Neural cell (in vitro differentiated cells): Measurements from ENCODE around the gene TRAF3.

Experiments
- EP300 ChIP-seq: fragments of 450-650 bp; conservative IDR thresholded peaks from 2 replicates; pipeline ENCODE4 v1.6.1; 2014; ENCODE audit warnings: antibody characterized with exemption, mild to moderate bottlenecking, moderate library complexity; ENCODE audit not compliant: poor library complexity, severe bottlenecking
- EZH2 ChIP-seq: fragments of 200-600, 300-800 bp; shearing (Covaris generic), sonication (generic); IDR thresholded peaks from 2 replicates; pipeline ENCODE4 v1.6.1; 2014; ENCODE audit warnings: antibody characterized with exemption, low read length, borderline replicate concordance, mild to moderate bottlenecking; ENCODE audit not compliant: insufficient read depth, poor library complexity, severe bottlenecking
- MXI1 ChIP-seq: fragments of 450-650 bp; conservative IDR thresholded peaks from 2 replicates; pipeline ENCODE4 v1.6.1; 2014; ENCODE audit warnings: antibody characterized with exemption, mild to moderate bottlenecking; ENCODE audit not compliant: poor library complexity, severe bottlenecking
- POLR2AphosphoS5 ChIP-seq: IDR thresholded peaks from 2 replicates; pipeline ENCODE4 v1.6.1; 2012
- RAD21 ChIP-seq: fragments of 450-650 bp; conservative IDR thresholded peaks from 2 replicates; pipeline ENCODE4 v1.6.1; 2014; ENCODE audit warnings: antibody characterized with exemption, mild to moderate bottlenecking, moderate library complexity
- REST ChIP-seq: IDR thresholded peaks from 2 replicates; pipeline ENCODE4 v1.6.1; 2012; ENCODE audit warnings: borderline replicate concordance
- SMC3 ChIP-seq: fragments of 450-650 bp; conservative IDR thresholded peaks from 2 replicates; pipeline ENCODE4 v1.6.1; 2014; ENCODE audit warnings: antibody characterized with exemption, mild to moderate bottlenecking, moderate library complexity; ENCODE audit not compliant: poor library complexity
- TAF1 ChIP-seq: IDR thresholded peaks from 2 replicates; pipeline ENCODE4 v1.6.1; 2012; ENCODE audit warnings: low read depth
- TF ChIP-seq, protein P1 (sequence below): fragments of 450-650 bp; IDR thresholded peaks from 2 replicates; pipeline ENCODE4 v1.5.1; 2014; ENCODE audit warnings: antibody characterized with exemption, mild to moderate bottlenecking, moderate library complexity; ENCODE audit not compliant: poor library complexity, severe bottlenecking

DNA sequence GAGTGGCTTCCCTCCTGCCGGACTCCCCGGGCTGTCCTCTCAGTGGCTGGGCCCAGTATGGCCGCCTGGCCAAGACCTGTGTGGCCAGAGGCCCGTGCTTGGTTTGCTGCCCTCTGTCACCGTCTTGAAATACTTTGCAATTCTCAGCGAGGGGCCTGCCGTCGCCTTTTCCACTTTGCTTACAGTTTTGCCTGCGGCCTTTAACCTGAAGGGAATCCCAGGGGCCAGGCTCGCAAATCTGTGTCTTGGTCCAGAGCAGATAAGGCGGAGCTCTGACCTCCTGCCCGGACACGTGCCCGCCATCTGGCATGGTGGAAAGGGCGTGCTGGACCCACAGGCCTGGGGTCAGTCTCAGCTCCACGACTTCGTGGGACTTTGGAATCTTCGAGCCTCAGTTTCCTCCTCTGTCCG is 134.3 kb downstream of the TRAF3 start:
- TF ChIP-seq EP300 (no peak), EZH2 (no peak), RAD21 (no peak), REST (no peak), SMC3 (no peak), POLR2AphosphoS5 (no peak), MXI1 (no peak), TAF1 (no peak)
- TF ChIP-seq, protein P1, sequence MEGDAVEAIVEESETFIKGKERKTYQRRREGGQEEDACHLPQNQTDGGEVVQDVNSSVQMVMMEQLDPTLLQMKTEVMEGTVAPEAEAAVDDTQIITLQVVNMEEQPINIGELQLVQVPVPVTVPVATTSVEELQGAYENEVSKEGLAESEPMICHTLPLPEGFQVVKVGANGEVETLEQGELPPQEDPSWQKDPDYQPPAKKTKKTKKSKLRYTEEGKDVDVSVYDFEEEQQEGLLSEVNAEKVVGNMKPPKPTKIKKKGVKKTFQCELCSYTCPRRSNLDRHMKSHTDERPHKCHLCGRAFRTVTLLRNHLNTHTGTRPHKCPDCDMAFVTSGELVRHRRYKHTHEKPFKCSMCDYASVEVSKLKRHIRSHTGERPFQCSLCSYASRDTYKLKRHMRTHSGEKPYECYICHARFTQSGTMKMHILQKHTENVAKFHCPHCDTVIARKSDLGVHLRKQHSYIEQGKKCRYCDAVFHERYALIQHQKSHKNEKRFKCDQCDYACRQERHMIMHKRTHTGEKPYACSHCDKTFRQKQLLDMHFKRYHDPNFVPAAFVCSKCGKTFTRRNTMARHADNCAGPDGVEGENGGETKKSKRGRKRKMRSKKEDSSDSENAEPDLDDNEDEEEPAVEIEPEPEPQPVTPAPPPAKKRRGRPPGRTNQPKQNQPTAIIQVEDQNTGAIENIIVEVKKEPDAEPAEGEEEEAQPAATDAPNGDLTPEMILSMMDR, result no peak
